Measurements from ENCODE around the gene CD300E.

DNA sequence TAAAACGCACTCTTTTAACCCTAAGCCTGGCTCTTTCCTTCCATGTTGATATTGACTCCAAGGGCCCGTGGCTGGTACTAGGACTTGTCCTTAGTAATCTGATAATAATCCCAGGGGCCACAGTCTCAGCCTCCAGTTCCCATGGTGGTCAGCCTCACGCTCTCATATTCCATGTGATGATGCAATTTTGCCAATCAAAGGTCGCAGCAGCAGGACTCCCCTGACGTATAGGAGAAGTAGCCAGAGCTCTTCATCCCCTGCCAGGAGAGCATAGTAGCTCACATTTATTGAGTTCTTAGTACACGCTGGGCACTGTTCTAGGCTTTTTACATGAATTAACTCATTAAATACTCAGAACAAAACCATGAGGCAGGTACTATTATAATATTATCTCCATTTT is 46.8 kb upstream of the CD300E start:
- TF ChIP-seq, protein P1, sequence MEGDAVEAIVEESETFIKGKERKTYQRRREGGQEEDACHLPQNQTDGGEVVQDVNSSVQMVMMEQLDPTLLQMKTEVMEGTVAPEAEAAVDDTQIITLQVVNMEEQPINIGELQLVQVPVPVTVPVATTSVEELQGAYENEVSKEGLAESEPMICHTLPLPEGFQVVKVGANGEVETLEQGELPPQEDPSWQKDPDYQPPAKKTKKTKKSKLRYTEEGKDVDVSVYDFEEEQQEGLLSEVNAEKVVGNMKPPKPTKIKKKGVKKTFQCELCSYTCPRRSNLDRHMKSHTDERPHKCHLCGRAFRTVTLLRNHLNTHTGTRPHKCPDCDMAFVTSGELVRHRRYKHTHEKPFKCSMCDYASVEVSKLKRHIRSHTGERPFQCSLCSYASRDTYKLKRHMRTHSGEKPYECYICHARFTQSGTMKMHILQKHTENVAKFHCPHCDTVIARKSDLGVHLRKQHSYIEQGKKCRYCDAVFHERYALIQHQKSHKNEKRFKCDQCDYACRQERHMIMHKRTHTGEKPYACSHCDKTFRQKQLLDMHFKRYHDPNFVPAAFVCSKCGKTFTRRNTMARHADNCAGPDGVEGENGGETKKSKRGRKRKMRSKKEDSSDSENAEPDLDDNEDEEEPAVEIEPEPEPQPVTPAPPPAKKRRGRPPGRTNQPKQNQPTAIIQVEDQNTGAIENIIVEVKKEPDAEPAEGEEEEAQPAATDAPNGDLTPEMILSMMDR (IDR thresholded peaks at IDR 0.05; ENCODE audit: poor library complexity, severe bottlenecking), result no peak
- no peak for TF ChIP-seq POLR2AphosphoS5 (IDR thresholded peaks at IDR 0.05)
- no peak for TF ChIP-seq SMC3 (conservative IDR thresholded peaks at IDR 0.05; ENCODE audit: poor library complexity)
- TF ChIP-seq TAF1 (IDR thresholded peaks at IDR 0.05; ENCODE audit: low read depth), result no peak
- no peak for TF ChIP-seq EZH2 (IDR thresholded peaks at IDR 0.05; ENCODE audit: borderline replicate concordance, insufficient read depth, low read length, poor library complexity, severe bottlenecking)
- no peak for TF ChIP-seq EP300 (conservative IDR thresholded peaks at IDR 0.05; ENCODE audit: poor library complexity, severe bottlenecking)
- TF ChIP-seq, protein P2, sequence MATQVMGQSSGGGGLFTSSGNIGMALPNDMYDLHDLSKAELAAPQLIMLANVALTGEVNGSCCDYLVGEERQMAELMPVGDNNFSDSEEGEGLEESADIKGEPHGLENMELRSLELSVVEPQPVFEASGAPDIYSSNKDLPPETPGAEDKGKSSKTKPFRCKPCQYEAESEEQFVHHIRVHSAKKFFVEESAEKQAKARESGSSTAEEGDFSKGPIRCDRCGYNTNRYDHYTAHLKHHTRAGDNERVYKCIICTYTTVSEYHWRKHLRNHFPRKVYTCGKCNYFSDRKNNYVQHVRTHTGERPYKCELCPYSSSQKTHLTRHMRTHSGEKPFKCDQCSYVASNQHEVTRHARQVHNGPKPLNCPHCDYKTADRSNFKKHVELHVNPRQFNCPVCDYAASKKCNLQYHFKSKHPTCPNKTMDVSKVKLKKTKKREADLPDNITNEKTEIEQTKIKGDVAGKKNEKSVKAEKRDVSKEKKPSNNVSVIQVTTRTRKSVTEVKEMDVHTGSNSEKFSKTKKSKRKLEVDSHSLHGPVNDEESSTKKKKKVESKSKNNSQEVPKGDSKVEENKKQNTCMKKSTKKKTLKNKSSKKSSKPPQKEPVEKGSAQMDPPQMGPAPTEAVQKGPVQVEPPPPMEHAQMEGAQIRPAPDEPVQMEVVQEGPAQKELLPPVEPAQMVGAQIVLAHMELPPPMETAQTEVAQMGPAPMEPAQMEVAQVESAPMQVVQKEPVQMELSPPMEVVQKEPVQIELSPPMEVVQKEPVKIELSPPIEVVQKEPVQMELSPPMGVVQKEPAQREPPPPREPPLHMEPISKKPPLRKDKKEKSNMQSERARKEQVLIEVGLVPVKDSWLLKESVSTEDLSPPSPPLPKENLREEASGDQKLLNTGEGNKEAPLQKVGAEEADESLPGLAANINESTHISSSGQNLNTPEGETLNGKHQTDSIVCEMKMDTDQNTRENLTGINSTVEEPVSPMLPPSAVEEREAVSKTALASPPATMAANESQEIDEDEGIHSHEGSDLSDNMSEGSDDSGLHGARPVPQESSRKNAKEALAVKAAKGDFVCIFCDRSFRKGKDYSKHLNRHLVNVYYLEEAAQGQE (IDR thresholded peaks at IDR 0.05; ENCODE audit: borderline replicate concordance), result no peak
